H1 (cell line): ENCODE data around the gene SLFN13. TPM values are rescaled to one million over a fixed set of nuclear protein-coding genes. Genes with fewer than 3 reads are reported as not detected.

ENCODE experiments used
- CTCF ChIA-PET: fragments of 300-600 bp; sonication (Branson Sonifier 250); formaldehyde crosslinking; loops from one replicate; lab custom pipeline; 2021; ENCODE audit not compliant: partially characterized antibody; lab: Charles Lee
- POLR2A ChIA-PET: fragments of 300-600 bp; sonication (Branson Sonifier 250); formaldehyde crosslinking; loops from one replicate; lab custom pipeline; 2021; ENCODE audit warnings: inconsistent platforms; ENCODE audit not compliant: partially characterized antibody; lab: Charles Lee
- DNase-seq, 2 experiments: peaks; one replicate each; pipeline versions ENCODE4 v3.0.0 to v3.0.0-alpha.2; 2010 to 2022; ENCODE audit warnings: low spot score in 2 of 2, low read depth in 1 of 2, mixed read lengths in 1 of 2
- FAIRE-seq: peaks from 2 replicates; lab custom pipeline; 2011; peaks lifted over from hg19 to GRCh38; lab: Jason Lieb, UNC
- H2AFZ ChIP-seq: 2 replicates; pipeline ENCODE4 v1.8.1; 2012; ENCODE audit warnings: low read length, inconsistent platforms
- H2AK5ac ChIP-seq: 2 replicates; pipeline ENCODE4 v1.6.1; 2013; ENCODE audit warnings: low read depth, low read length
- H2BK120ac ChIP-seq: replicated peaks from 2 replicates; pipeline ENCODE3; 2013; ENCODE audit warnings: low read depth, low read length, inconsistent platforms
- H2BK12ac ChIP-seq: 2 replicates; pipeline ENCODE4 v1.6.1; 2013; ENCODE audit warnings: low read depth, low read length
- H2BK15ac ChIP-seq: 2 replicates; pipeline ENCODE4 v1.6.1; 2013; ENCODE audit warnings: low read length
- H2BK20ac ChIP-seq: 2 replicates; pipeline ENCODE4 v1.6.1; 2013; ENCODE audit warnings: low read length
- H2BK5ac ChIP-seq: 2 replicates; pipeline ENCODE4 v1.6.1; 2013; ENCODE audit warnings: low read depth, low read length
- H3K14ac ChIP-seq: 2 replicates; pipeline ENCODE4 v1.6.1; 2013; ENCODE audit warnings: inconsistent platforms; ENCODE audit not compliant: insufficient read length
- H3K18ac ChIP-seq: 2 replicates; pipeline ENCODE4 v1.6.1; 2013; ENCODE audit warnings: low read length; ENCODE audit errors: extremely low read depth
- H3K23ac ChIP-seq: 2 replicates; pipeline ENCODE4 v1.6.1; 2013; ENCODE audit warnings: inconsistent platforms; ENCODE audit not compliant: insufficient read length
- H3K23me2 ChIP-seq: 2 replicates; pipeline ENCODE4 v1.6.1; 2013; ENCODE audit warnings: low read depth, low read length
- H3K27ac ChIP-seq: 2 replicates; pipeline ENCODE4 v1.6.1; 2011; ENCODE audit warnings: low read depth, low read length, inconsistent platforms
- H3K27me3 ChIP-seq, 4 experiments: replicated peaks in 1 of 4; 1 replicate in 1 of 4; 2 replicates in 3 of 4; pipeline versions ENCODE4 v1.6.1 to v1.8.1; 2011 to 2013; ENCODE audit warnings: low read length in 3 of 4, mild to moderate bottlenecking in 3 of 4, inconsistent platforms in 2 of 4, mixed read lengths in 2 of 4, moderate library complexity in 1 of 4; ENCODE audit not compliant: control insufficient read depth in 3 of 4, insufficient read depth in 3 of 4; ENCODE audit errors: extremely low read depth in 1 of 4
- H3K36me3 ChIP-seq, 4 experiments: 2 replicates each; pipeline versions ENCODE4 v1.6.1 to v1.8.1; 2011 to 2013; ENCODE audit warnings: mild to moderate bottlenecking in 4 of 4, low read length in 3 of 4, moderate library complexity in 2 of 4, control low read depth in 1 of 4, inconsistent platforms in 1 of 4; ENCODE audit not compliant: insufficient read depth in 4 of 4, control insufficient read depth in 2 of 4
- H3K4ac ChIP-seq: replicated peaks from 2 replicates; pipeline ENCODE3; 2013; ENCODE audit warnings: low read length, low read depth, mixed read lengths, inconsistent platforms; ENCODE audit not compliant: insufficient read length
- H3K4me1 ChIP-seq, 4 experiments: replicated peaks in 1 of 4; 1 replicate in 1 of 4; 2 replicates in 3 of 4; pipeline versions ENCODE4 v1.6.1 to v1.8.1; 2011 to 2013; ENCODE audit warnings: low read length in 3 of 4, inconsistent platforms in 2 of 4, mixed read lengths in 1 of 4; ENCODE audit not compliant: insufficient read depth in 4 of 4, control insufficient read depth in 3 of 4
- H3K4me2 ChIP-seq, 2 experiments: 2 replicates each; pipeline versions ENCODE4 v1.6.1 to v1.8.1; 2011 to 2013; ENCODE audit warnings: low read depth in 2 of 2, low read length in 2 of 2, control low read depth in 1 of 2, inconsistent platforms in 1 of 2, mild to moderate bottlenecking in 1 of 2; ENCODE audit not compliant: insufficient read depth in 1 of 2
- H3K4me3 ChIP-seq, 4 experiments: fragments of 200-600, 300-600 bp in 1 of 4; sonication (generic), shearing (Covaris generic), sonication (Bioruptor Twin) in 1 of 4; 2 replicates each; pipeline versions ENCODE4 v1.5.1 to v1.8.1; 2011 to 2016; ENCODE audit warnings: low read length in 4 of 4, low read depth in 3 of 4, control low read depth in 2 of 4, inconsistent platforms in 2 of 4, mild to moderate bottlenecking in 2 of 4, mixed read lengths in 1 of 4, moderate library complexity in 1 of 4; ENCODE audit not compliant: insufficient read depth in 2 of 4; ENCODE audit errors: extremely low read depth in 1 of 4
- H3K56ac ChIP-seq: replicated peaks from 2 replicates; pipeline ENCODE3; 2013; ENCODE audit warnings: low read depth, mild to moderate bottlenecking, mixed read lengths, low read length, inconsistent platforms; ENCODE audit not compliant: insufficient read length
- H3K79me1 ChIP-seq: 2 replicates; pipeline ENCODE4 v1.6.1; 2013; ENCODE audit warnings: low read depth, low read length, control low read depth
- H3K79me2 ChIP-seq, 2 experiments: 2 replicates each; pipeline versions ENCODE4 v1.6.1 to v1.8.1; 2012 to 2013; ENCODE audit warnings: low read length in 2 of 2, mild to moderate bottlenecking in 2 of 2, inconsistent platforms in 1 of 2; ENCODE audit not compliant: insufficient read depth in 2 of 2, control insufficient read depth in 1 of 2
- H3K9ac ChIP-seq, 4 experiments: replicated peaks in 1 of 4; 1 replicate in 1 of 4; 2 replicates in 3 of 4; pipeline versions ENCODE4 v1.6.1 to v1.8.1; 2011 to 2013; ENCODE audit warnings: low read depth in 3 of 4, low read length in 3 of 4, control low read depth in 2 of 4, mild to moderate bottlenecking in 2 of 4, moderate library complexity in 2 of 4, inconsistent platforms in 1 of 4; ENCODE audit errors: extremely low read depth in 1 of 4
- H3K9me3 ChIP-seq, 2 experiments: 2 replicates each; pipeline versions ENCODE4 v1.6.1 to v1.8.1; 2012 to 2013; ENCODE audit warnings: mild to moderate bottlenecking in 2 of 2, moderate library complexity in 2 of 2, control low read depth in 1 of 2, inconsistent platforms in 1 of 2, low read depth in 1 of 2, low read length in 1 of 2, mixed read lengths in 1 of 2; ENCODE audit not compliant: insufficient read depth in 2 of 2
- H4K20me1 ChIP-seq, 2 experiments: replicated peaks in 1 of 2; 2 replicates each; pipeline versions ENCODE3 to v1.8.1; 2011 to 2013; ENCODE audit warnings: inconsistent platforms in 2 of 2, low read length in 2 of 2, mild to moderate bottlenecking in 1 of 2; ENCODE audit not compliant: insufficient read depth in 2 of 2, control insufficient read depth in 1 of 2
- H4K5ac ChIP-seq: 2 replicates; pipeline ENCODE4 v1.6.1; 2013; ENCODE audit warnings: low read length, low read depth, mixed read lengths, inconsistent platforms; ENCODE audit not compliant: insufficient read length
- H4K8ac ChIP-seq: 2 replicates; pipeline ENCODE4 v1.8.0; 2013; ENCODE audit warnings: mild to moderate bottlenecking, moderate library complexity, low read length, inconsistent platforms; ENCODE audit not compliant: insufficient read depth; ENCODE audit errors: extremely low read depth
- H4K91ac ChIP-seq: replicated peaks from 2 replicates; pipeline ENCODE3; 2013; ENCODE audit warnings: low read length, mixed read lengths, inconsistent platforms; ENCODE audit not compliant: insufficient read length
- RAD21 ChIP-seq, 2 experiments: IDR thresholded peaks in 1 of 2; conservative IDR thresholded peaks in 1 of 2; 2 replicates each; pipeline ENCODE4 v1.6.1; 2011; ENCODE audit warnings: low read depth in 2 of 2, low read length in 2 of 2, improper control_type of control experiment in 1 of 2, inconsistent platforms in 1 of 2, mild to moderate bottlenecking in 1 of 2, moderate library complexity in 1 of 2
- SIX5 ChIP-seq: IDR thresholded peaks from 2 replicates; pipeline ENCODE4 v1.6.1; 2011; ENCODE audit warnings: mild to moderate bottlenecking, low read depth, low read length
- TCF12 ChIP-seq: IDR thresholded peaks from 2 replicates; pipeline ENCODE4 v1.6.1; 2011; ENCODE audit warnings: low read depth, mild to moderate bottlenecking, low read length
- WGBS, 2 experiments: shearing (Covaris generic) in 1 of 2; methylation state at CpG; one replicate each; pipeline versions ENCODE4 v1.1.6 to v1.1.7; 2013 to 2015; ENCODE audit warnings: low lambda C conversion rate in 2 of 2, mixed read lengths in 2 of 2, inconsistent platforms in 1 of 2, low coverage in 1 of 2, missing lambda C conversion rate in 1 of 2; ENCODE audit not compliant: insufficient replicate concordance in 2 of 2, insufficient coverage in 1 of 2, insufficient read length in 1 of 2; ENCODE audit errors: extremely low coverage in 1 of 2, missing lambda C conversion rate in 1 of 2; 5-methylcytosine and 5-hydroxymethylcytosine counted together
- polyA plus RNA-seq, 7 experiments: library from polyadenylated mRNA; depleted of rRNA in 3 of 7; stranded (reverse) in 5 of 7; unstranded in 2 of 7; fragments of >200 nt in 5 of 7; fragments of 200-250 nt in 2 of 7; gene quantifications; 1 replicate in 5 of 7; 2 replicates in 1 of 7; 4 replicates in 1 of 7; pipeline versions ENCODE4 v1.2.1 to v1.2.3, GENCODE V29; 2011 to 2013; ENCODE audit warnings: missing spikeins in 2 of 7, mixed read lengths in 2 of 7
- total RNA-seq: library from RNA; stranded (reverse); fragmentation: NEBNext Ultra II Directional; extraction: Animal tissue kit (Norgen Biotek cat#: 25700); gene quantifications from 2 replicates; pipeline ENCODE4 v1.2.1, GENCODE V29; 2021

SLFN13 gene
- total and polyA plus RNA-seq, 2 of the 8 experiments (the other 6 are each of a cell fraction or from before 2014, with no cell fraction given): 15.7 to 27.5 TPM

DNA sequence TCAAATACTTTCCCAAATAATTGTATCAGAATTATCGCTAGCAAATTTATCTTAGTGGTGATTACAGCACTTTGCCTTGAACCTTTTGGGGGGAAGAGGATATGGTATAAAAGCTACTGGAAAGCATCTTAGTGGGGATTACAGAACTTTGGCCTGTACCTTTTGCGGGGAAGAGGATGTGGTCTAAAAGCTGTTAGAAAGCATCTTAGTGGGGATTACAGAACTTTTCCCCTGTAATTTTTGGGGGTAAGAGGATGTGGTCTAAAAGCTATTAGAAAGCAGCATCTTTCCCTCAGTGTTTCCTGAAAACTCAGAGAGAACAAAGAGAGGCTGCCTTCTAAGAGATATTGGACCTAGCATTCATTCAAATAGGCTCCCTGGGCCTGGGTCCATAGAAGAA lies 20.3 kb downstream of the SLFN13 start:
- H2AK5ac ChIP-seq: no peak overlapping the region
- no peaks in the 10 kb centered on the region for H3K36me3 ChIP-seq
- no peak overlapping the region for H2AFZ ChIP-seq
- no peaks in the 10 kb centered on the region for H3K79me1 ChIP-seq
- DNase-seq: no peak
- H3K18ac ChIP-seq: no peak overlapping the region
- no peak overlapping the region for H3K14ac ChIP-seq
- WGBS, 2 experiments: 85% methylated on average over 2 of the region's 2 CpGs; no CpG with 5 or more reads in 1 of the 2 experiments
- peaks cover 0 to 8% (median 3%) of the 10 kb centered on the region in 4 experiments; a peak in 4 of 7 replicates for H3K27me3 ChIP-seq
- no peak for FAIRE-seq
- ChIA-PET POLR2A (interaction anchor here (0.7 kb wide), 1 partner anchor 16 kb away, joined by 3 read pairs; no protein-coding TSS in a partner anchor), CTCF (interaction anchor here (1.3 to 2.3 kb wide), 2 partner anchors 14 to 116 kb away, joined by 4 to 10 read pairs; no protein-coding TSS in a partner anchor)
- no peak overlapping the region for H3K56ac ChIP-seq
- H3K27ac ChIP-seq: no peak overlapping the region
- H3K4me3 ChIP-seq: no peak overlapping the region
- peaks cover 5% of the 10 kb centered on the region; the same call in 1 of the 2 replicates for H3K23me2 ChIP-seq
- no peak overlapping the region for H2BK120ac ChIP-seq
- H3K4ac ChIP-seq: no peak overlapping the region
- peak overlapping the region in 1 of 2 experiments; percentile 13; a peak in 2 of 4 replicates for H3K4me2 ChIP-seq
- H4K20me1 ChIP-seq: peaks cover 0 to 3% of the 10 kb centered on the region in 2 experiments
- H3K4me1 ChIP-seq: peaks cover 0 to 14% (median 5%) of the 10 kb centered on the region in 4 experiments; a peak in 5 of 7 replicates
- H3K79me2 ChIP-seq: 0 out of 4 replicates have a peak, but pooled peaks cover 0 to 3% of the 10 kb centered on the region in 2 experiments
- no peak for TF ChIP-seq RAD21 (IDR thresholded peaks at IDR 0.05 in 1 of 2, conservative IDR thresholded peaks at IDR 0.05 in 1 of 2; ENCODE audit: low read depth in 2 of 2, low read length in 2 of 2)
- no peak for TF ChIP-seq SIX5
- TF ChIP-seq TCF12: no peak
- no peak overlapping the region for H4K91ac ChIP-seq
- H2BK12ac ChIP-seq: no peak overlapping the region
- no peak overlapping the region for H2BK15ac ChIP-seq
- no peak overlapping the region for H3K23ac ChIP-seq
- H3K9ac ChIP-seq: no peak overlapping the region
- H3K9me3 ChIP-seq: no peaks in the 10 kb centered on the region
- H4K5ac ChIP-seq: no peak overlapping the region
- H4K8ac ChIP-seq: no peak overlapping the region
- no peak overlapping the region for H2BK5ac ChIP-seq
- no peak overlapping the region for H2BK20ac ChIP-seq
